ENCODE measurements around the gene B4GALT1.

DNA sequence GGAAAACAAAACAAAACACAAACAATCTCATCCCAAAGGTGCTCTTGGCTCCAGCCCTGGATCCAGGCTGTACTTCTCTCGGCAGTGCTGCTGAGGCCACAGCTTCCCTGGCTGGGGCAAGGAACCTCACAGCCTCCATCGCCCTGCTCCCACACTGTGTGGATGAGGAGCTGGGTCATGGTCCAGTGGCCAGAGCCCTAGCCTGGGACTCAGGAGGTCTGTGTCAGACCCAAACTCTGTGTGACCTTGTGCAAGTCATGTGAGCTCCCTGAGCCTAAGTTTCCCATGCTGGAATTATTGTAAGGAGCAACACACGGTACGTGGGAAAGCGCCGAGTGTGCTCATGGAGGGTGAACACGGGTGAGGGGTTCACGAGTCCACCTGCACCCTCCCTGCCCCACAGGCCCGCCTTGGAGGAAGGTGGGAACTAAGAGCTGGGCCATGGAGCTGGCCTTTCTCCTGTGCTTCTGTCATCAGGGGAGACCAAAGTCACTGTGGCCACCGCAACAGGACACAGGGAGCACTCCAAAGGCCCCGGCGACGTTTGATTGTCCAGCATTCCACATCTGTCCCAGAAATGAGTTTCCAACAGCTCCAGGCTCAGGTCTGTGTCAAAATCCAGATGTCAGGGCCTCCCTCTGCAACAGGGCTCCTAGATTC is 64.5 kb downstream of the B4GALT1 start:
- TF ChIP-seq POLR2A (IDR thresholded peaks at IDR 0.05; ENCODE audit: low read length) = no peak
- no peak for TF ChIP-seq GATA1 (IDR thresholded peaks at IDR 0.05; ENCODE audit: low read depth, low read length)
